ENCODE measurements around the gene GPC6.

The GPC6 gene

DNA sequence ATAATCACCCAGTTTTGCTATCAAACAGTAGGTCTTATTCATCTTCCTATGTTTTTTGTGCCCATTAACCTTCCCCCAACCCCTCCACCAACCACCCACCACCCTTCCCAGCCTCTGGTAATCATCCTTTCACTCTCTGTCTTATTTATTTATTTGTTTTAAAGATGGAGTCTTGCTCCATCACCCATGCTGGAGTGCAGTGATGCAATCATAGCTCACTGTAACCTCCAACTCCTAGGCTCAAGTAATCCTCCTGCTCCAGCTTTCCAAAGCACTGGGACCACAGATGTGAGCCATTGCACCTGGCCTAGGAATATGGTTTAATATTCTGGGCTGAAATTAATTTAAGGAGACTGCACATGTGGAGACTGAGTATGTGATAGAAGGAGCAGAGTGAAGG is 527.0 kb downstream of the GPC6 start:
- DNase-seq: no peak

DNA sequence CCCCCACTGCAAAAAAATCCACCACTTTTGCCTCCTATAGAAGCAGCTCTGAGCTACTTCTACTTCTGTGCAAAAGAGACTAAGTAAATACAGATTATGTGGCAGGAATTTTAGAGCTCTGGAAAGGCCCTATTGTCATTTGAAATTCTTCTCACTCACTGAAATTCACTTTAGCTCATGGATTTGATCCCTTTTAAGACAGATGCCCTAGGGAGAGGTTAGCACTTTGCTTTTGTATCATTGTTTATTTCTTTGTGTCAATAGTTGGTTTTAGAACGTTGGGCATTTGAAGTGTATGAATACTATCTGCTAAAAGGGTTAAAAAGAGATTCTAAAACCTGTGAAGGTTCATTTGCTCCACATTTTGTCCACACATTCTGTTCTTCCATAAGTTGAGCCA is 528.7 kb downstream of the GPC6 start:
- DNase-seq: no peak

DNA sequence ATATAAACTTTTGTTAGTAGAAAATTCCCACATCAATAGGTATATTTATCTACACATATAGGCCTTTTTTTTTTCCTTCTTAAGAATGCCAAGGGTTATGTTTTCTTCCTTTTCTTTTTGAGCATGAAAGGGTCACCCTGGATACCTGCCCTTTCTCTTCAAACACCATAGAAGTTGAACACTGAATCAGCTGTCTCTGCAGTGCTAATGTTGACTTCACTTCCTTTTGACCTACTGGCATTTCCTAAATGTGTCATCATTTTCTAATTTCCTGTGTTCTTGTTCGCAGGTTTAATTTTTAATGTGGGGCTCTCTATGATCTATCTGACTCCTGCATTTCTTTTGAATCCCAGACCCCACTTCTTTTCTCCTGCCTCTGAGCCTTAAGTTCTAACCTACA is 532.0 kb downstream of the GPC6 start:
- no peak for DNase-seq

DNA sequence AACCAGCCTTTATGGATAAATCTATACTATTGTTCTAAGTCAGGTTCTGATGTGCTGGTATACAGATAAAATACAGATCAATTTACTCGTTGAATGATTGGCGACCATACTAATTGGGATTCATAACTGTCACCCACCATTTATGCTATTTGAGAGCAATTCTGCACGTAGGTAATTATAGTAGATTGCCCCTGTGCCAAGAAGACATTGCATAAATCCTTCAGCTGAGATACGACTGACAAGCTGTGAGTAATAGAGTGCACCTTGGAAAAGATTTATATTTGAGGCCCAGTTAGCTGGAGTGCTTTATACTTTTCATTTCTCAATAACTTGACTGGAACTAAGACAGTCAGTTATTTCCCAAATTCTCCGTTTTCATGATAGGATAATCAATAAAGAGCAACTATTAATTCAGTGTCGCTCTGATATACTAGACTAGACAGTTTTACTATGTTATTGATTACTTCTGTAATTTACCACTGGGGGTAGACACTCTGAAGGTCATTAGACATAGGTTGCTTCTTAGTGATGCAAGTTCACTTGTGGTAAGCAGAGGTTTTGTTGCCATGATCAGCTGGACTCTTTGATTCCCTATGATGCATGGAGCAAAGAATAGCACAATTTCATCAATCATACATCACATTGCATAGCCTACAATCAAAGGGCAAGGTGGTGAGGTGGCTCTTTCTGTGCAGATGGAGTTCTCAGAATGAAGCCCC is 536.3 kb downstream of the GPC6 start:
- no peak for DNase-seq

DNA sequence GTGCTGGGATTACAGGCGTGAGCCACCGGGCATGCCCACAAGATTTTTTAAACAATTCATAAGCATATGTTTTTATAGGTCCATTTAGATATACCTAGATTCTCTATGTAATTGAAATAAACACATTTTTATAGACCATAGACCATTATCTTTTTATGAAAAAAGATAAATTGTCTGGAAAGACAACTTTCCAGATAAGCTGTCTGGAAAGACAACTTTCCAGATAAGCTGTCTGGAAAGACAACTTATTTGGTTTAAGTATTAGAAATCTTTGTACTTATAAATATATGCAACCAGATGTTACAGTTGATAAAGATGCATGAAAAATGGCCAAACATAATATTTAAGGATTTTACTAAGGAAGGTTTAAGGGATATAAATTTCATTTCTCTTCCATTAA is 538.5 kb downstream of the GPC6 start:
- DNase-seq: no peak

DNA sequence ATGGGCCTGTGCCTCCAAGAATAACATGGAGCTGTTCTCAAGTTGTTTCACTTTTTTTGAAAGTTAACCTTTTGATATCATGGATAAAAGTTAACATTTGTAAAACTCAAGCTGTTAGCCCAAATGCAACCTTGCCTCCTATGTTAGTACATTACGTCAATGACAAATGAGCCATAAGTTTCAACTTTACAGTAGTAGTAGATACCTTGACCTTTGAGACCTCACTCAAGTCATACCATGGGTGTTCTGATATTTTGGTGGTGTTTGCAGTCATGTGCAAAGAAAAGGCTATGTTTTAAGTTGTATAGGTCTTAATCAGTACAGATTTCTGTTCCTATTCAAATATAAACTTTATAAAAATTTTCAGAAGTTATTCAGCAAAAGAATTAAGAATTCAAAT is 539.2 kb downstream of the GPC6 start:
- no peak for DNase-seq

DNA sequence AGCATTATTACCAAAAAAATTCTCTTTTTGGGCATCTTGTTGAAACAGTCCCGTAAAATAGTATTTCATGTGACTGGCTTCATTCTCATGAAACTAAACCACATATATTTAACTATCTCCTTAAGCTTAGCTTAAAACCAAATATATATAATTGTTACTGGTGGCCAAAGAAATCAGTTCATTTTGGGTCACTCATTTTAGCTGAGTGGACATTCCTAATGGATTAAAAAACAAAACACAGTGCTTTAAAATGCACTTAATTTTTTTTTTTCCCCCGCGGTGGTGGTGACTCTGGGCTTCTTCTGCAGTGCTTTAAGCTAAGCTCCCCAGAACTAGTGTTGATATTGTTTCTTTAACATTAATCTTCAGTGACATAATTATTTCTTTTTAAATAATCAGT is 540.1 kb downstream of the GPC6 start:
- no peak for DNase-seq

DNA sequence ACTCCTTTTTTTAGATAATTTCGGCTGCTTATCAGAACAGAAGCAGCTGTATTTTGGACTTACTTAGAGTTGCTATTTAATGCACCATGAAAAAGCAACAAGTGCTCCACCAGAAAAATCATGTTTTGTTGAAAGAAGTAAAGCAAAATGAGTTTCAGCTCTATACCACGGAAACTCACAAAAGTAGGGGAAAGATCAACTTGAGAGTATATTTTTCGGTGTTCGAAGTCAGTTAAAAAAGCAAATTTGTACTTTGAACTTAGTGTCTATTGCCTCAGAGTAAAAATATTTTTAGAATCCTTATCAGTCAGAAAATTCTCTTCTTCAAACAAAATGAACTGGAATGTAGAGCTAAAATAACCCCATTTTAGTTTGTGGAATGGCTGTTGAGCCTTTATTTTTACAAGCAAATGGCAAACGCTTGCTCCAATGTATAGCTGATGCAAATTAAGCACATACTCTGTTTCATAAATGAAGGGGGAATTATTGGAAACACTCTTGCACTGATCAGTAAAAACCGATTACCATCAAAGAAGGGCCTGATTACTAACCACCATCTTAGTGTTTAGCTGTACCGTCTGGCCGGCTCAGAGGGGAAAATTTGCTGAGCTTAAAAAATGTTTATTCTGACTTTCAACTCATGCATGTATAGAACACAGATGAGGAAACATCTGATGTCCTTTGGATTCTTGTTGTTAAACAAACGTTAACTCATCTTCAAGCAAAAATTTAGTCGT is 540.7 kb downstream of the GPC6 start:
- no peak for DNase-seq

DNA sequence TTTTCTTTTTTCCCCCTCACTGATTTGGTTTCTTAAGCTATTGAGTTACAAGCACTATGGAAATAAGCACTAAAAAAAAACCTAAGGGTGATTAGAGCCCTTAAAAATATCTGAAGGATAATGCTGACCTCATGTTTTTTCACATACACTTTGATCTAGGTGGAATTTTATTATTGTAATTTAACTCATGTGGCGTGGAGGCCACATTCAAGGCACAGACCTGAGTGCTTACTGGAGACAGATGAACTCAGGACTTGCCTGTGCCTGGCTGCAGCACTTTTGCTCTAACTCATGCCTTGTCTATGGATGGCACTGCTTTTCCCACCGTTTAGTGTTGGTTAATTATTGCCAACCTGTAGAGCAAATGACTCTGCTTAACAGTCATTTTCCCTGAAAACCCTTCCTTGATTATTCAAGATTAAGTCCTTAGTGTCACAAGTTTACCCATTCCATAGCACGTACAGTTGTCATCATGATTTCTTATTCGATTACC is 541.4 kb downstream of the GPC6 start:
- no peak for DNase-seq

DNA sequence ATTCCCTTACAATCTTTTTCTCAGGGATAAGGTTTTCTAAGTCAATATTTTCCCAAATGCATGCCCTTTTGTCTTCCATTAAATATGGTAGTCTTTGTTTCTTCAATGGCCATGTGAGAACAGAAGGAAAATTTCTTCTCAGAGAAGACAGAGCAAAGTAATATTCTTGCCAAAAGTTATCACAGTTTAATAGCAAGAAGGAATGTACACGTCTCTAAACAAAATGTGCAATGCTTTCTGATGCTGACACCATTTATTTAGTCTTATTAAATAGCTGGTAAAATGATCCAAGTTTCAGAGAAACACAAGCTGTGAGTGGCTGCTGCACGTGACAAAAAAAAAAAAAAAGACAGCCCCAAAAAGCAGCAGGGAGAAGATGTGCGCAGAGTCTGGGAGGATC is 542.5 kb downstream of the GPC6 start:
- DNase-seq: no peak

DNA sequence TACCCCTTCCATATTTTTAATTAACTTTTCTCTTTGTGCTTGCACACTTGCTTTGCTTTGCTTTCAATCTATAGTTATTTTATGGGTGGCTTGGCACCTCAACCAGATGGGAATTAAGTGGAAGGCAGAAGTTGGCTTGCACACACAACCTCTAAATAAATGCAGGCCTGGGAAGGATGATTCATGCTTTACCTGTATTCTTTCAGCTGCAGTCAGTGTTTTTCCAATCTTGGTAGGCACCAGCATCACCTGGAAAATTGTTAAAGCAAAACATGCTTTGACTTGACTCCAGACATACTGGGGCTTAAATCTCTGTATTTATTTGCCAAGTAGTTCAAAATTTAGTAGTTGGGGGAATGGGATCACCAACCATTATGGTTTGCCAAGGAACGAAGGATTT is 543.0 kb downstream of the GPC6 start:
- no peak for DNase-seq

DNA sequence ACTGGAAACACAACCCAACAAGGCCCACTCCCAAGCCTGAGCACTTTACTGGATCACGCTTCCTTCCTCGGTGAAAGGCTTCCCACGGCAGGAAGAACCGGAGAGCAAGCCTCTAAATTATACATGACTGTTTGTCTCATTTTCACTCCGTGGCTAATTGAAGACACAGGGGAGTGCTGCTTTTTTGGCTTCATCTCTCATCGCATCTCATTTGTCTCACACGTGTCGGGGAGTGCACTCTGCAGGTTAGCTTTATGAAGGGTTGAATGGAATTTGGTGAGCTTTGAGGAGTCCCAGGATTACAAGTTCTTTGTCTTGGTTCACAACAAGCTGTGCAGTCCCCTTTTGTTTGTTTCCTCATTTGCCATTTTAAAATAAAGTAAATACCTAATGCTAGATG is 544.6 kb downstream of the GPC6 start:
- no peak for DNase-seq

DNA sequence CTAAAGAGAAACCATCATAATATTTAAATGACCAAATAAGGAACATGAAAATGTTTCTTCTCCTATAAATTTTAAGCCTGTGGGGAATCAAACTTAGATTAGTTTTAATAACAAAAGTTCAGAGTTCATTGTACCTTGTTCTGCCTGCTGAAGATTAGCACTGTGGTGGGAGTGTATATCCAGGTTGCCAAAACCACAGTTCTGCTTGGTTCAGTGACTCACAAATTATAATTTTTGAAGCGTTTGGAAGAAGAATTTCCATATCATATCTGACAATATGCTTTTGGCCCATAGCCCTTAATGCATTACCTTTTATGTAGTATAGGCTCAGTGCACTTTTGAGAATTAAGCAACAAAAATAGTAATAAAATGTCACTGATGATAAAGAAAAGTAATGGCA is 545.2 kb downstream of the GPC6 start:
- DNase-seq: no peak

DNA sequence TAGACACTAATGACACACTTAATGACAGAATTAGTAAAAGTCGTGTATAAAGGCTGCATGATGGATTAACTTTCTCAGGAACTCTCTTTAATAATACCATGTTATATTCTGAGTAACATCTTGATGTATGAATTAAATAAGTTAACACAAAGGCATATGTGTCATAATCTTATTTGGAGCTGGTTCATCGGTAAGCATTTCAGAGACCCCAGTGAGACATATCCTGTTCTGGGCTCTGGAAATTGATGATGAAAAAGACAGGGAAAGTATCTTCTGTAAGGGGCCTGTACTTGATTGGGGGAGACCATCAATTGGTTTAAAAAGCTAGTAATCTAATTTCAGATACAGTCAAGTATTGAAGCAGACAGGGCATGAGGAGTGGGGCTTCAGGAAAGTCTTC is 547.9 kb downstream of the GPC6 start:
- no peak for DNase-seq

DNA sequence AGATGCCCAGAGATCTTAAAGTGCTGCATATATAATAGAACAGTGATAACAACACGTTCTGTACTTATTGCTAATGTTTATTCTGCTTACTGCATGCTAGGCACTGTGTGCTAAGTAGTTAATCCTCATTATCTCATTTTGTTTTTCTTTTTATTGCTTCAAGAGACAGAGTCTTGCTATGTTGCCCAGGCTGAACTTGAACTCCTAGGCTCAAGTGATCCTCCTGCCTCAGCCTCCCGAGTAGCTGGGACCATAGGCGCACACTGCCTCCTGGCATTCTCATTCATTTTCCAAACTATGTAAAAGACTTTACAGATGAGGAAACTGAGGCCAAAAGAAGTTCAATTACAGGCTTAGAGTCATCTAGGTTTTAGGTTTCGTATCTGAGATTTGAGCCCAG is 548.4 kb downstream of the GPC6 start:
- no peak for DNase-seq

DNA sequence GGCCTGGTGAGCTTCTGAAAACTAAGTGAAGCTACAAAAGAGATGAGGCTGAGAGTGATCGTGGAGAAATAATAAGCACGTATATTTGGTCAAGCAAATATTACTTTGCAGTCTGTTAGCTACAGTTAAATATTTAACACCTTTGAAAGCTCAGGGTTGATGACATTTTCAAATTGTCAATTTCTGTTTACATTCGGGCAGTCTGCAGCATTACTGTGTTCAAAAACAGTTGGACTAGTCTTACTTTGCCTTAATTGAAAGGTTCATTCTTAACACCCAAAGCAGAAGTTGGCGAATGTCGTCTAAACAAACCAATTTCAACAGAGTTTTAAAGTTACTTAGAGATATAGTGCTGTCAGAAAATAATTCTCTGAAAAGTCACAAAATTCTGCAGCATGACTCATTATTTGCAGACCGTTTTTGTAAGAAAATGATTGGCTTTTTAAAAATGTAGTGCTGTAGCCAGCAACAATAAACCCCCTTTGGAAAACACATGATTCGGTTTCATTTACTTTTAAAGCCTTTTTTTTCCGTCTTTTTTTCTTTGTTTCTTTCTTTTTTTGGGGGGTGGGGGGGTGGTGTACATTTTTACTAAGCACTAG is 549.0 kb downstream of the GPC6 start:
- no peak for DNase-seq

DNA sequence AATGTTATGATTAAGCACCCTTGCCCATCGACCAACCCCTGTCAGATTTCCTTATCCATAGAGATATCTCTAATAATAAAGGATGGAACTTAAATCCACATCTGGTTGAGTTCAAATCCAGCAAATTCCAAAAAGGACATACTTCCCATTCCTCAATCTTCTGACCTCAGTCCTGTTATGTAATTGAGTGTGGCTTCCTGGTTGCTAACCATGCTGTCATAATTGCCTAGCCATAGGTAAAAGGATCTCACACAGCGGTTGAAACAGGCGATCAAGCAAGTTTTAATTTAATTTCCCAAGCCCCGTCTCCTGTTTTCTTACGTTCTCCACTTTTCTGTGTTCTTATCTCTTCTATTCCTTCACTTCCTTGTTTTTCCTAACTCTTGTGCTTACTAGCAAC is 550.3 kb downstream of the GPC6 start:
- no peak for DNase-seq

DNA sequence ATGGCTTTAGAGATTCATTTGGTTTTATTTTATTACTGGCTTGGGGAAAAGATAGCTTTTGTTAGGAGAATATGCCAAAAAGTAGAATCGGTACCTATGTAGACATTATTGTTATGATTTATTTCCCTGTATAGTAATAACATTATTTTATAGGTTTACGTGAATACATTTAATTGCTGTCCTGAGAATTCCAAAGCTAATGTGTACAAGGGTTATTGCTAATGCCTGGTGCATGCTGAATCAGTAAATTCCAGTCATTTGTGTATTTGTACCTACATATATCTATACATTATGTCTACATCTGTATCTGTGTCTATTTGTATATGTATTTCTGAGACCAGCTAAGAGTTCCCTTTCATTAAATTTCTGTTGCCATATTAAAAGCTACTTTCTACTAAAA is 550.9 kb downstream of the GPC6 start:
- DNase-seq: no peak

DNA sequence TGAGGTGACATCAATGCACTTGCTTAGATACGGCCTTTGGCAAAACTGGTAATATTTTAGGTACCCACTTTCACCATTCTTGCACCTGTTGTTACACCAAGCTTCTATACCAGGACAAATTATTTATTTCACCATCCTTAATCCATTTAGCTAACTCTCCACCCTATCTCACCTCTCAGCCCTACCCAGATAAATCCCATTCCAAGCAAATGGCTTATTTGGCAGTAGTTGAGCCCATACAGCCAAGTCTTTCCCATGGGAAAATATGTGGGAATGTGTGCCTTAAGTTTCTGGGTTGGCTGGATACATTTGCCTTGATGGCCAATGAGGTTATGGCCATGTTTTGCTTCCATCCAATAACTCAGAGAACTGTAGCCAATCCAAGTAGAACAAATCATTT is 551.9 kb downstream of the GPC6 start:
- no peak for DNase-seq

DNA sequence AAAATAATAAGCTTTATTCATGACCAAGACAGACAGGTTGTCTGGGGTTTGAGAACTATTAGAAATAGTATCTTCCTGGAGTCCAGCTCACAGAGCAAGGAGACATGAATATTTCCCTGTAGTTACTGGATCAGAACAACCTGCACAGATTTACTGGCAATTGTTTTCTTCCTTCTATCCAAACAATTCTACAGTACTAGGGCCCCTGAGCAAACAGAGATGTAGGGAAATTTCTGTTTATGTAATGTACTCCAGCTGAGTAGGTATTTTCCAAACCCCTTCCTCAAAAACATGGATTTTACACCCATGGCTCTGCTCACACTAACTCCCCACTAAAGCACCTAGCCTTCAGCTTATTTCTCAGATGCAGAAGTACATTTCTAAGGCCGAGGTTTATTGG is 557.6 kb downstream of the GPC6 start:
- DNase-seq: no peak

DNA sequence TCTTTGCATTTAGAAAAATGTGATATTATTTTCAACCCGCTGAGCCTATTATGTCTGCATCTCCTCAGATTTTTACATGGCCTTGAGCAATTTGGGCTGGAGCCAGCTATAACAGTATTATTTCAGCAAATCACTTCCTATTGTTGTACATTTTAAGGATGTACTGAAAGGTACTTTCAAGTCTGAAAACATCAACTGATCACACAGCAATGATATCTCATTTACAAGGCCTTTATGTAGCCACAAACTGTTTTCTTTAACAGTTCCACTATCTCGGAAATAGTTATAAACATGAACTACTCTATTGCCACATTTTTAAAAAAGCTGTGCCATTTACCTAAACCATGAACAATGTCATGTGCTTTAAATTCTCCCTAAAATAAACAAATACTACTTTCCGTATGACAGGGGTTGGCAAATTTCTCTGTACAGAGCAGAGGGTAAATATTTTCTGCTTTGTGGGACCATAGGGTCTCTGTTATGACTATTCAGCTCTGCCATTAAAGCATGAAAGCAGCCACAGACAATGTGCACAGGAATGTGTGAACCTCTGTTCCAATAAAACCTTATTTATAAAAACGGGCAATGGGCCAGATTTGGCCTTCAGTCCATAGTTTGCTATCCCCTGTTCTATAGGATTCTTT is 560.4 kb downstream of the GPC6 start:
- DNase-seq: no peak

DNA sequence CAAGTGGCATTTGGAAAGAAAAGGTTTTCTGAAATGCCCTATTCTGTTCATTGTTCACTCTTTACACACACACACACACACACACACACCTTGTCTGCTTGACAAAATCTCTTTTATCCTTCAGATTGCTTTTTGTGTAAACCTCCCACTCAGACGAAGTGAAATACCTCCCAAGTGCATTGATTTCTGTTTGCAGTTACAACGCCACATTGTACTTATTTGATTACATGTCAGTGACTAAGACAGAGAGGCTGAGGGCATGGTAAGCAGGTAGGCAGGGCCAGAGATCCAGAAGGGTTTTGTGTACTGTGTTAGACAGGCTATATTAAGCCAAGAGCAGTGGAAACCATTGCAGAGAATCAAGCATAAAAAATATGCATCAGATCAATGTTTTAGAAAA is 561.8 kb downstream of the GPC6 start:
- DNase-seq: no peak

DNA sequence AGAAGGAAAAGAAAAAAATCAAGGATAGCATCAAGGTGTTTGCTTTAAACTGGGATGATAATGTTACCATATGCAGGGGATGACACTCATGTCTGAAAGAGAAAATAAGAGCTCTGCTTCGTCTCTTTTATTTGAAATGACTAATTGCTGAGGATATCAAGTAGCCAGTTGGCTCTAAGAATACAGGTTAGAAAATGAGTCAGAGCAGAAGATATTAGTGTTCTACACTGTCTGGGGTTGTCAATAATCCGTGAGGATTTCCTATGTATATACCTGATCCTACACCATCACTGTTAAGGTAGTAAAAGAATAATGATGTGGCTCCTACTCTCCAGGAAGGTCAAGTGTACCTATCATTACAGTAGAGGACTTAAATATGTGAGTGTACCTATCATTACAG is 562.5 kb downstream of the GPC6 start:
- DNase-seq: no peak
